IPS DF 4.7 (cell line): ENCODE results near the gene PLPP3.
A peak's percentile ranks its signal among the peaks of the same experiment; 100 is the strongest.

Experiments
- DNase-seq: peaks from one replicate; pipeline ENCODE4 v3.0.0-alpha.2; 2013; ENCODE audit warnings: low spot score; ENCODE audit errors: extremely low read depth

PLPP3 gene

GRCh38 chr1:56525489-56526041, 53.8 kb downstream of the PLPP3 start:
- no peak for DNase-seq

- DNase-seq, result no peak
Observed at GRCh38 chr1:56524263-56524662, 55.1 kb downstream of the PLPP3 start.

DNA sequence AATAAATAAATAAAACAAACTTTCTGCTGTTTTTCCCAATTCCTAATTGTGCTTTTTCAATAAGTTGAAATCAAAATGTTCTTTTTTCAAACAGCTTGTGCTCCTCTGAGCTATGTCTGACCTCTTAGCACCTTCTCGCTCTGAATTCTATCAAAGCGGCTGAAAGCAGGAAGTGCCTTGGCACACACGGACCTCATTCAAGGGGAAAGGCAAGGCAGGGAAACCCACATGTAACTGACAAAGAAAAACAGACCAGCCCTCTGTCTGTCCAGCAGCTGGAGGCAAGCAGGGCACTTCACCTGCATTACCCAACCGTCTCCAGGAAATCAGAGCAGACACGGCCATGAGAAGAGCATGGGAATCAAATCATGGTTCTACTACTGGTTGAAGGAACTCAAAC, 56.7 kb downstream of the PLPP3 start:
- no peak for DNase-seq

DNA sequence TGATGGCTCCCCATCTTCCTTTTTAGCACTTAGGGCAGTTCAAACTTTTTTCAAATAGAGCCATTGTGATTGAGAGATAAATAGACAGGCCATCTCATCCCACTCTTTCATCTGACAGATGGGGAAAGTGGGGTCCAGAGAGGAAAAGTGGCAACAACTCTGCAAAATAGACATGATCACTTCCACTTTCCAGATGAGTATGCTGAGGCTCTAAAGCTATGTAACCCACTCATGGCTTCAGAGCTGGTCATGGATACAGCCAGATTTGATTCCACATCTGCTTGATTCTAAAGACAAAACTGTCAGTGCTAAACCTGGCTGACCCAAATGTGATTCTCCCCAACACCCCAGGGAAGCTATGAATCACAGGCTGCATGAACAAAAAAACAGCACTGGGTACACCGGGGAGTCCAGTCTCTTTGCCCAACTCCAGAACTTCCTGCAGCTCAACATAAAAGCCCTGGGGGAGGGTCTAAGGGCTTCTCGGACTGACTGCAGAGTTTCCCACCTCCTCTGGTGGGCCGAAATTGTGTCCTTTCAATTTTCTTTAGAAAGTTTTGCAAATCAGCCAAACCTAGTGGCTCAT, 59.3 kb downstream of the PLPP3 start:
- no peak for DNase-seq

DNA sequence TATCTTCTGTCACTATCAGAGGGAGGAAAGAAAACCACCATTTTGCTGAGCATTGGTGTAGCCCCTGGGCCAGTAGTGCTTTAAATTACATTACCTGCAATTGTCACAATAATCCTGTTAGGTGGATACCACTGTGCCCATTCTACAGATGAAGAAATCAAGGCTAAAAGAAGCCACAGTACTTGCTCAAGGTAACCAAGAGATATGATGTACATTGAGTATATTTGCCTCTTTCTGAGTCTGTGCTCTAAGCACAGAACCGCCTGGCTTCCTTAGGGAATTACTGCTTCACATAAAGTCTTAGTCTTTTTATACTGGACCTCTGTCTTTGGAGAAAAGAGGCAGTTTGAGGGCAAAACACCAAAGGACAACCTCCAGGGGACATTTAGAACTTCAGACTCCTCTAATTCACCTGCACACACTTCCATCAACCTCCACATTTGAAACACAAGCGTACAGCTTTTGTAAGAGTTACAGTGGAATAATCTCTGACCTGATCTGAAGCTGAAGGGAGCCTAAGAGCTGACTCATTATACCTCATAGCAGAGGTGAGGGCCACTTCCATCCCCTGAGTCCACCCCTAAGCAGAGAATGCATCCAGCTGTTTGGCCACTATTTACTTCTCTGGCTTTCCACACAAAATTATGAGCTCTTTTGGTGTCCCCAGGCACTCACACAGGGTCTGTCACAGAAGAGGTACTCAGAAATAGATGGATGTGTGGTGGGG, 61.8 kb downstream of the PLPP3 start:
- no peak for DNase-seq

- peak; percentile 78 for DNase-seq
Observed at GRCh38 chr1:56516539-56517252, 62.7 kb downstream of the PLPP3 start.

- no peak for DNase-seq
Observed at GRCh38 chr1:56515898-56516538, 63.3 kb downstream of the PLPP3 start.

DNA sequence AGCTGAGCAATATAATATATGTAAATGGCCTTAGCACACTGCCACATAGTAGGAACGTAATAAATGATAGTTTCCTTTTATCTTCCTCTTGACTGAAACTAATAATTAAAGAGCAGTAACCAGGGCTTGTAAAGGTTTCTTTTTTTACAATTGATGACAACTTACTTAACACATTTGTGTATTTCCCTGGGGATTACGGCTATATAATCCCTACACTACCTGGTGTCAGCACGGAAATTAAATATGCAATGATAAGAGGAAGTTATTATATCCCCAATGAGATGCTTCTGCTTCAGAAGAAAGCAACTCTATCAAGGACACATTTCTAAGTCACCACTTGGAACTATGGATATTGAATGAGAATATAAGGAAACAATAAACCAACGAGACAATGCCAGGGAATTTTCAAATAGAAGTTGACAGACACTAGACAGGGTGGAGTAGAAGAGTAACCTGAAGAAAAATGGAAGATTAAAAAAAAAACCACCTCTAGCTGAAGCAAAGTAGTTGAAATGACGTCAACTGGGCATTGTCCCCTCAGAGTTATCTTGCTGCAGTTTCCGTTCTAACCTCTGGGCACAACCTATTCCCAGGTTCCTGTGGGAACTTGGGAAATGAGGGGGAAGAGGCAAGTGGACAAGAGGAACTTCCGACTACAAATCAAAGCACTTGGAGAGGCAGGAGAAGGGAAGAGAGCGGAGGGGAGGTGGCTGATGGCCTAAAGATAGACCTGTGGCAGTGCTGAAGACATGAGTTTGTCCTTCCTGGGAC, 66.5 kb downstream of the PLPP3 start:
- DNase-seq, result no peak

DNA sequence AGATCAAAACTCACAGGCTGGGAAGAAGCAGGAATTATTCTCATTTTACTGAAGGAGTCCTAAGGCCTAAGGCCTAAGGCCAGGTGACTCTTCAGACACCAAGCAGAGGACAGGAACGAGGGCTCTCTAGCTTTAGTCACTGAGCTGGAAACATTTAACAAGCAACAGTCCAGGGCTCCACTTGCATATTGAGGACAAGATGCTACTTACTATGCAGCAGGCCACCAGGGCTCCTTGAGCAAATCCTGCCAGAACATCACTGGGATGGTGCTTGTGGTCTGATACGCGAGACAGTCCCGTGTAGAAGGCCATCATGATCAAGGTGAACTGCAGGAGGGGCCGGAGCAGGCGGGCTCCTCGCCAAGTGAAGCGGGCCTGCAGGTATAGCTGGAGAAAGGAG, 67.6 kb downstream of the PLPP3 start:
- DNase-seq, result no peak

GRCh38 chr1:56511364-56511763, 68.0 kb downstream of the PLPP3 start:
- DNase-seq, result no peak

DNA sequence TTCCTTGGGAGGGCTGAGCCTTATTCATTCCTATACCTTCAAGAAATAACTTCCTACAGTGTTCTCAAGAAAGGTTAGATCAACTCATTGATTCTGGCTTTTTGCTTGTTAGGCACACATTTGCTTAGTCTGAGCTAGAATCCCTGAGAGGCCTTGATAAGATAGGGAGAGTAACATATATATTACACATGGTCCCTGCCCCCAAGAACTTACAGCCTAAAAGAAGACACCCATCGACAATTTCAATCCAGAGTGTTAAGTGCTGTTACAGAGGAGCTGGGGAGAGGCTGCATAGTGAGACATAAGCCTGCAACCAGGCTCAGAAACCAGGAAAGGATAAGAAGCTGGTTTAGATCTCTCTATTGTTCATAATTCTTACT, 68.7 kb downstream of the PLPP3 start:
- no peak for DNase-seq

DNA sequence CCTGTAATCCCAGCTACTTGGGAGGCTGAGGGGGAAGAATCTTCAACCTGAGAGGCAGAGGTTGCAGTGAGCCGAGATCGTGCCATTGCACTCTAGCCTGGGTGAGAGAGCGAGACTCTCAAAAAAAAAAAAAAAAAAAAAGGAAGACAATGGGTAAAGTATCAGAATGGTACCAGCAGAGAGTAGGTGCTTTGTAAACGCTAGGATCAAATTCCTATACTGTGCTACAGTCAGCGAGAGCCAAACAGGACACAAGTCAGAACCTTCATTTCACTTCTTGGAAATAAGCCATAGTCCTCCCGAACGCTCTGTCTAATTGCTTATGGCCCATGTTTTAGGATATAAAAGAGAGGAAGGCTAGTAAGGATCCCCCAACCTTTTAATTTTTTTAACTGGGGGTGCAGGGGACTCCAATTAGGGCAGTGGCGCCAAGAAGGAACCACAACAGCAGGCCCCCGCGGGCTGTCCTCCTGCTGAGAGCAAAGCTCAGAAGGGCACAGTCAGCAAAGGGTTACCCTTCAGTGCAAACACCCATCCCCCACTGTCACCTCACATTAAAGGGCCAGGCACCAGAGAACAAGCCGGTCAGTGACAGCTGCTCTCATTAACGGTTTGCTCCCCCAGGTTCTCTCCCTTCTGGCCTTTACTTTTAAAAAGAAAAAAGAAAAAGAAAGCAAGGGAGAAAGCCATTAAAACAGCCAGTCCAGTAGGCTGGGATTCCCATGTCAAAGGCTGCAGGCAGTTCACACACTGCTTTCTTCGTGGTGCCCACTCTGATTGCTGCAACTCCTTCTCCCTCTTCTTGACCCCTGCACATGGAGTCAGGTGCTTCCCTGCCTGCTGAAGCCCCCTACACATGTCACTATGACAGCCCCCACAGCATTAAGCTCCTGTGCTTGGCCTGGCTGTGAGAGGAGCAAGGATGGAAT, 69.4 kb downstream of the PLPP3 start:
- DNase-seq, result no peak

- DNase-seq, result no peak
Observed at GRCh38 chr1:56508523-56508983, 70.8 kb downstream of the PLPP3 start.

DNA sequence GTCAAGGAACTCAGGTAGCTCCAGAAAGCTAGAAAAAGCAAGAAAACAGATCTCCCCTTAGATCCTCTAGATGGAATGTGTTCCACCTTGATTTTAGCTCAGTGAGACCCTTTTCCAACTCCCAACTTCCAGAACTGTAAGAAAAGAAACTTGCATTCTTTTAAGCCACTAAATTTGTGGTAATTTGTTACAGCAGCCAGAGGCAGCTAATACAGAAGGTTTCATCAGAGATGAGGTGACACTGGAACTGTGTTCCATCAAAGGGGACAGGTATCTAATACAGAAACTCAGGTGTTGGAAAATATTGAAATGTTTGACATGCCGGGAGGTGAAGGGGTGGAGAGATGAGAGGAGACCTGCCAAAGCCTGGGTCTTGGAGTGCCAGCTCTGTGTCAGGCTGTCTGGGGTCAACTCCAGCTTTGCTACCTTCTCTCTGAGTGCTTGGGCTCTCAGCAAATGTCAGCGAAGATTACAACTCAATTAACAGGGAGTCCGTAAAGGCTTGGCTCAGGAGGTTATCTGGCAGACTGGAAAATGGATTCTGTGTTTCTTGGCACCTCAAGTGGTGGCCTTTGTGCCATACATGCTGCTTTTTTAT, 71.3 kb downstream of the PLPP3 start:
- DNase-seq, result no peak

GRCh38 chr1:56506951-56507491, 72.3 kb downstream of the PLPP3 start:
- no peak for DNase-seq

DNA sequence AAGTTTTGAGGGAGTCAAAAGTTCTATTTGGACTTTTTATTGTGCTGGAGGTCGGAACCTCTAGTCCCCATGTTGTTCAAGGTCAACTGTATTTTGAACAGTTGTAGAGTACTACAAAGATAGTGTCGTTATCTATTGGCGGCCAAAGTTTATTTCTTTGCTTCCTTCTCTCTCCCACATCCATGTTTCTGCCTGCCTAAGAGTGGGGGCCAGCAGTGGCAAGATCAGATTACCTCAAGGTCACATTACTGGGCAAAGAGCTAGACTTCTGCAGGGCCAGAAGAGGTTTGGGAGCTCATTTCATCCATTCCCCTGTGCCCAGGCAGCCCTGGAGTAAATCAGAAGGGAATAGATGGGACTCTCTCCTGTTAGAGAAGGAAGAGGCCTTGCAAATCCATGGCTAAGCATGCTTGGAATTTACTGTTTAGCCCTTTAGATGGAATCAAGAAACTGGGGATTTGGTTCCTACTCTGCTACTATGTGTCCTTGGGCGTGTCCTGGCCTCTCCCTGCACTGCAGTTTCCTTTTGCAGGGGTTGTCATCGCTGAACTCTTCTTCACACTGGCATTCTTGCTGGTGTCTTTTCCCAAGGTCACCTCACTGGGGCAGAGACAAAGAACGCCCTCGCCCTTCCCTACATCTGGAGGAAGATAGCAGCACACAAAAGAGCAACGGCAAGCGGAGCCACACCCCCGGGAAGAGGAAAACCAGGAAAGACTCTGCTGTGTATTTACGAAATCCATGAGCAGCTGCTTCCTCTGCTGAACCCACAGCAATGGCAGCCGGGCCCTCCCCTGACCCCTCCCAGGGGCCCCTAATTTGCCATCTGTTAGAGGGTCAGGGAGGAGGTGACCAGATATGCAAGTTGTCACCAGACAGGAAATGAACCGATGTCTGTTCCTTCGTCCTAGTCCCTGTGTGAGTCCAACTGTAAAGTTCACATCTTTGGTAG, 73.3 kb downstream of the PLPP3 start:
- no peak for DNase-seq

DNA sequence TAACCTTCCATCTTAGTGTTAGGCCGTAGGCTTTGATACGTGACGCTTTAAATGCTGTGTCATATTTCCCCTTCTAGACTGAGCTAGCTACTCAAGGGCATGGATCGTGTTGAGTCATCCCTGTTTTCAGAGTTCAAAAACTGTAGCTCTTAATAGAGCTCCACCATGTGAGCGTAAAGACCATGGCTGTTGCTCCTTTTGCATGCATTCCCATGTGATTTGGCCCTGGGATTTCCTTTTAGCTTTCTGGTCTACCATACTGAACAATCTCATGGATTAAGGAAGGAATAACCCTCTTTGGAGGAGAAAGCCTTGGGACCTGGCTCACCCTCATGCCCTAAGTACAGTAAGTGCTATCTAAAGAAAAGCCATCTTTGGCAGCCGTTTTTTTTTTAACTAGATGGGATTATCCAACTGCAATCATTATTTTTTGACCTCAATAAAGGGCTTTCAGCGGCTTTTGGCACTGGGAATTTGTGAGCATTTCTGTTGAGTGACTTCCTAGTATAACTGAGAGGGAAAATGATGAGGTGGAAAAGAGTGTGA, 76.6 kb downstream of the PLPP3 start:
- no peak for DNase-seq

DNA sequence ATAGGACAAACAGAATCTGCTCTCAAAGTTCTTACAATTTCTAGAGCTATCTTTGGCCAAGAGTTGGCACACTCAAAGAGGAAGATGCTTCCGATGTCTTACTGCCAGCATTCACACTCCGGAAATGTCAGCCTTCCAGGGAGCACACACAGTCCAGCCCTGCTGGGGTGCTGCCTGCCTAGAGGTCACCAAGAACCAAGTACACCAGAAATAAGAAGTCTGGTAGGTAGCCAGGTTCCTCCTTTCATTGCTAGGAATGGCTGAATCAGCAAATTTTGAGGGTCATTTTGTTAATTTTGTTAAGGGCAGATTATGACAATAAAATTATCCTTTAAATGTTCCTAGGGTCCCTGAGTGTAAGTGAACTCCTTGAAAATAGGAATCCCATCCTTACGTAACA, 77.5 kb downstream of the PLPP3 start:
- no peak for DNase-seq
